ENCODE results near the gene EARS2.
"Not testable (repeated sequence)": the region's sequence is repeated elsewhere in the genome, so short reads cannot be mapped to it uniquely, and the experiment has no call there.

The EARS2 gene

DNA sequence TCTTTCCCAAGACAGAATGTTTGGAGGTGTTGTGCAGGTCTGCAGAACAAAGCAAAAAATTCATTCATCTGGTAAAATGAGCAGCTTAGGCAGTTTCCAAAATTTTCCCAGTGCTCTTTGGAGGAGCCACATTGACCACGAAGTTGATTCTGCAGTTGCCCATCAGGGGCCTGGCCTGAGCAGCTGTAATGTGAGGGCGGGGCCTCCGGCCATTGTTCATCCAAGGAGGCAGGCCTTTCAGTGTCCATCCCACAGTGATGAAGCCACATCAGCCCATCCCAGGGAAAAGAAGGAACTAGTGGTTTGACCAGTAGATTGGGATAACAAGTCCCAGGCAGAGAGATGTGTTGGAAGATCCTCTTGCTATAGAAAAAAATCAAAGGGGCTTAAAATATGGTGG lies 10.5 kb upstream of the EARS2 start:
- no peak for DNase-seq (ENCODE audit: low read depth in 3 of 3)

DNA sequence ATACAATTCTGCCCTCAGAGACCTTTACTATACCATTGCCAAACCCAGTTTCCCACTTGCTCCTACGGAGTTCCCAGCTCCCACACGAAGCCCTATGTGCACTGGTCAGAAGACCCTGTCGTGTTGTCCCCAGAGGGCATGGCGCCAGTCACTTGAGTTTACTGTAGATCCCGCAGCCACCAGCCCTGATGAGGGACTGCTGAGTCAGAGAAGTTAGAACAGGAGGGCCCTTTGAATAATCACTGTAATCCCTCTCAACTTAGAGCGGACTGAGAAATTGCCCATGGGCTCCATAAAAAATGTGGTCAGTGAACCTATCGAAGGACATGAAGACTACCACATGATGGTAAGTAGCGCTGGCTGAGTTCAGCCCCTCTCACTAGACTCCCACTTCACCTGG lies 9.6 kb upstream of the EARS2 start:
- no peak for DNase-seq (ENCODE audit: low read depth in 3 of 3)

DNA sequence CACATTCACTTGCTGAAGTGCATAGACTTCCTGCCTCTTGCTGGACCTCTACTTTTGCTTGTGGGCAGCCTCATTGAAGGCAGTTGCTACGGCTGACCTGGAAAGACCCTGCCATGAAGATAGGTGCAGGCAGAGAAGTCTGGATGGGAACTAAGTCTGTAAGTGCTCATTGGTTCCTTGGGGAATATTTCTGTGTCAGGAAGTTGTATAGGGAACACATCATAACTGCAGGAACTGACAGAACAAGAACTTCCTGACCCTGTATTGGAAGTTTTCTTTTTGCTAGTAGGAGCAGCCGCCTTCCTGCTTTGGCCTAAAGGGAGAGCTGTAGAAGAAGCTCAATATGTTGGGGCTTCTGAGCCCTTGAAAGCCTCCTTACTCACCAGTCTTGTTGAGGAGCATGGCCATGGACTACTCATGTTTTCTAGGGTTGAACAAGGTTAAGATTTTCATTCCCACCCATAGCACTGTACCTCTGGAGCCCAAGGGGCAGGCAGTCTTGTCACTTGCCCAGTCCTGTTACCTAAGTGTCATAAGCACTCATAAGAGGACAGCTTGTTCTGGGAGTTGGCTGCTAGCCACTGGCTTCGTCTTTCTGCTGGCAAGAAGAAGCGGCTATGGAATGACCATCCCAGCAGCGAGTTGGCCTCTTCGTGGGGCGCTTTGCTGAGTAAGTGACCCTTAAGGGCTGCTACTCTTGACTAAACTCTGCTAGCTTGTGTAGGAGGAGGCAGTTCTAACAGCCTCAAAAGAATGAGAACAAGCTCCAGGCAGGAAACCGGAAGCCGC lies 7.6 kb upstream of the EARS2 start:
- DNase-seq (ENCODE audit: low read depth in 3 of 3): no peak

DNA sequence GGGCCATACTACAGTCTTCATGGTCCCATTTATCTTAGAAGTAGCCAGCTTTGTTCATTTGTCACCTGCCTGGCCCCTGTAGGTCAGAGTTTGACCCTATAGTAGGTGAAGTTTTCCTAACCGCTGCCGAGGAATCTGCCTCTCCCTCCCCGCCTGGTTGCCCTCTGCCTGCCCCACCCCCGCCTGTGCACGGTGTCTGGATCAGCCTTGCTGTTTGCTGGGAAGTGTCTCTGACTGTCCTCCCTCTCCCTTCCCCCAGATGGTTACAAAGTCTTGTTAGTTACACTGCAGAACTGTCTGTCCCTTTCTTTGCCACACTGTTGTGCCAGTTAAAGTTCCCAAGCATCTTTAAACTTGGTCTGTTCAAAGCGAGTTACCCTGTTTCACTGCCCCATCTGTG lies 6.0 kb upstream of the EARS2 start:
- DNase-seq (ENCODE audit: low read depth in 3 of 3): no peak

DNA sequence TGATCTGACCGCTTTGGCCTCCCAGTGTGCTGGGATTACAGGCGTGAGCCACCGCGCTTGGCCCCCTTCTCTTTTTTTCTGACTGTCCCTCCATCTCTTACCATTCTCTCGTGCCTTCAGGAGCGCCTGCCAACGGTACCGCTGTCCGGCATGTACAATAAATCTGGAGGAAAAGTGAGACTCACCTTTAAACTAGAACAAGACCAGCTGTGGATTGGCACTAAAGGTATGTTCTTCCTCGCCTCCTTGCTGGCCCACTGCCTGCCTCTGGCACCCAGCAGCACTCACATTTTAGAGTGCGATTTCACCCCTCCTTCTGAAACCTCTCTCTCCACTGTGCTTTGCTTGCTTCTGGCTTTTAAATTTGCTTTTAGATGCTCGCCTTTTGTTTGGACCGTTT lies 5.4 kb upstream of the EARS2 start:
- DNase-seq (ENCODE audit: low read depth in 3 of 3): no peak

DNA sequence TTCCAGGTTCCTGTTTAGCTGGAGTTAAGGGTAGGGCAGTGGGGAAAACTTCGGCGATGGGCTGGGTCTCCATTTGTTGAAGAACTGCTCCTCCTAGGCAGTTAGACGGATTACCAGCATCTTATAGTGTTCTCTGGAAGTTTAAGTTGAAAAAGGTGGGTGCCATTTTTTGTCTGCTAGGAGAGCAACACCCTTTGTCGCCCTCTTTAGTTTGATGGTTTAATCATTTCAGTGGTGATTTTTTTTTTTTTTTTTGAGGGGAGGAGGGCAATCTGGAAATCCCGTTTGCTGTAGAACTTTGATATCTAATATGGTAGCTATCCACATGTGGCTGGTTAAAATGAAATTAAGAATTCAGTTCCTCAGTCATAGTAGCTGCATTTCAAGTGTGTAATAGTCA lies 4.4 kb upstream of the EARS2 start:
- no peak for DNase-seq (ENCODE audit: low read depth in 3 of 3)

DNA sequence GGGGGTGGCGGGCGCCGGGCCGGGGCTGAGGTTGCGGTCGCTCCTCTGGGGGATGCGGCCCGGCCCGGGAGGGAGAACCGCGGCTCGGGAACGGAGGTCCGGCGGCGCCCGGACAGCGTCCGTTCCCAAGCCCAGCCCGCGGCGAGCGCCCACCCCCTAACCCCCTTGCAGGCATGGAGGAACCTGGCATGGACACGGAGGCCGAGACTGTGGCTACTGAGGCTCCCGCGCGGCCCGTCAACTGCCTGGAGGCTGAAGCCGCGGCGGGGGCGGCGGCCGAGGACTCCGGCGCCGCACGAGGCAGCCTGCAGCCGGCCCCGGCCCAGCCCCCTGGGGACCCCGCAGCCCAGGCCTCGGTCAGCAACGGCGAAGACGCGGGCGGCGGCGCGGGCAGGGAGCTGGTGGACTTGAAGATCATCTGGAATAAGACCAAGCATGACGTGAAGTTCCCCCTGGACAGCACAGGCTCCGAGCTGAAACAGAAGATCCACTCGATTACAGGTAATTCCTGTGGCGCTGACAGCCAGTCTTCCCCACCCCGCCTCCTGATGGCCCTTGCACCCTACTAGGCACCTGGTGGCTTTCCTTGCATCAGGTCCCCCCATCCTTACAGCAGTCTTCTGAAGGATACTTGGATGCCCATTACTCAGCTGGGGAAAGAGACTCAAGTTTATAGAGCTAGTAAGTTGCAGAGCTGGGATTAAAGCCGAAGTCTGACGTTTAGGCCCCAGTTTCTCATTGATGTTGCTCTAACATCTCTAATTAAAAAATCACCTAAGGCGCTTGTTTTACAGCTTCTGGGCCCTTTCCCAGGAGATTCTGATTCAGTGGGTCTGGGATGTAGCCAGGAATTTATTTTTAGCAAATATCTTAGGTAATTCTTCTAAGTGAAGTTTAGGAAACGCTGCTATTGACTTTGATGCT lies 891 bp upstream of the EARS2 start:
- peak in 1 of 3 donors; percentile 4 for DNase-seq (ENCODE audit: low read depth in 3 of 3)

DNA sequence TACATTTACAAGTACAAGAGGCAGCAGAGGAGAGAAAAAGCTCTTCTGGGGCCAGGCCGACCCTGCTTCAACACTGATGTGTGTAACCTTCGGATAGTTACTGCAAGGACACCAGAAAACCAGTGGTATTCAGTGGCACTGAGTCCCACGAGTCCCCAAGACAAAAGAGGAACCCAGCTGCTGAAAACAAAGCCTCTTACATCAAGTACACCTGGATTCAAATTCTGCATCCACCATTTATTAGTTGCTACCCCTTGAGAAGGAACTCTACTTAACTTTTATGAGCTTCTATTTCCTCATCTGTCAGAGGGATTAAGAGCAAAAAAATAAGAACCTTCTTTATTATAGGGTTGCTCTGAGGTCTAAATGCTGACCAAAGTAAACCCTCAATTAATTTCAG lies 2.6 kb downstream of the EARS2 start:
- no peak for DNase-seq (ENCODE audit: low read depth in 3 of 3)

DNA sequence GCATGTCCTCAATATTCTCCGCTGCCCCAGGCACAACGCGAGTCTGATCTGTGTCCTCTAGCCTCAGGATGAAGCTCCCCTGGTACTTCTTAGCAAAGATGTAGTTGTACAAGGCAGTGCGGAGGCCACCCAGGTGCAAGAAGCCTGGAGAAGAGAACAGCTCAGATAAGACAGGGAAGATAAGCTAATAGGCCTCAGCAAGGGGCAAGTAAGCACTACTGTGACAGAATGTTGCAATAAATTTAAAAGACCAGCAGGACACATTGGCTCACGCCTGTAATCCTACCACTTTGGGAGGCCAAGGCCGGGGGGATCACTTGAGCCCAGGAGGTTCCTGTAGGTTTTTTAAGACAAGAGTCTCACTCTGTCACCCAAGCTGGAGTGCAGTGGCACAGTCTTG lies 5.0 kb downstream of the EARS2 start:
- no peak for DNase-seq (ENCODE audit: low read depth in 3 of 3)

DNA sequence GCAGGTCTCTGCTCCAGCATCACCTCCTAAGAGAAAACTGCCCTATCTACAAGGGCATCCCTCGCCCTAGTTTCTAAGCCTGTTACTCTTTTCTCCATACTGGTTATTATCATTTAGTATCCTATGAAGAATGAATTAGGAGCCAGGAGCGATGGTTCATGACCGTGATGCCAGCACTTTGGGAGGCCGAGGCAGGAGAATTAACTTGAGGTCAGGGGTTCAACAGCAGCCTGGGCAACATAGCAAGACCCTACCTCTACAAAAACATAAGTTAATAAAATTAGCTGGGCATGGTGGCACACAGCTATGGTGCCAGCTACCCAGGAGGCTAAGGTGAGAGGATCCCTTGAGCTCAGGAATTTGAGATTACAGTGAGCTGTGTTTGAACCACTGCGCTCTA lies 7.2 kb downstream of the EARS2 start:
- DNase-seq (ENCODE audit: low read depth in 3 of 3): no peak

DNA sequence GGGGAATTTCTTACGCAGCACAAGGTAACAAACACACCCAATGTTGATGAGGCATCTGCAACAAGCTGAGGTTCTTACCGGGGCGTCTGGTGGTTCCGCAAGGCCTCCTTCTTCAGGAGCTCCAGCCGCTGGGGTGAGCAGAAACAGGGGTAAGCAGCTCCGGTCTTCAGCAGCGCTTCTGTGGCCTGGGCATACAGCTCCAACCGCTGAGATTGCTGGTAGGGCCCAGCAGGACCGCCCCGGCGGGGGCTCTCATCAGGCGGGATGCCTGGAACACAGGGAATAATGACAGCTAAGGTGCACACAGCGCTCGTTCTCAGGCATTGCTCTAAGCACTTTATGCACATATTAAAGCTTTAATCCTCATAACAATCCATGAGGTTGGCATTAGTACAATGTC lies 12.7 kb downstream of the EARS2 start:
- DNase-seq (ENCODE audit: low read depth in 3 of 3): no peak

DNA sequence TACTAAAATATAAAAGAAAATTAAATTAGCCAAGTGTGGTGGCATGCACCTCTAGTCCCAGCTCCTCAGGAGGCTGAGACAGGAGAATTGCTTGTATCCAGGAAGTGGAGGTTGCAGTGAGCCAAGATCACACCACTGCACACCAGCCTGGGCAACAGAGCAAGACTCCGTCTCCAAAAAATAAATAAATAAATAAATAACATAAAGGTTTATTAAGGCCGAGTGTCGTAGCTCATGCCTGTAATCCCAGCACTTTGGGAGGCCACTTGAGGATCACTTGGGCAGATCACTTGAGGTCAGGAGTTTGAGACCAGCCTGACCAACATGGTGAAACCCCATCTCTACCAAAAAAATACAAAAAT lies 16.4 kb downstream of the EARS2 start:
- DNase-seq (ENCODE audit: low read depth in 3 of 3): not testable (repeated sequence)

DNA sequence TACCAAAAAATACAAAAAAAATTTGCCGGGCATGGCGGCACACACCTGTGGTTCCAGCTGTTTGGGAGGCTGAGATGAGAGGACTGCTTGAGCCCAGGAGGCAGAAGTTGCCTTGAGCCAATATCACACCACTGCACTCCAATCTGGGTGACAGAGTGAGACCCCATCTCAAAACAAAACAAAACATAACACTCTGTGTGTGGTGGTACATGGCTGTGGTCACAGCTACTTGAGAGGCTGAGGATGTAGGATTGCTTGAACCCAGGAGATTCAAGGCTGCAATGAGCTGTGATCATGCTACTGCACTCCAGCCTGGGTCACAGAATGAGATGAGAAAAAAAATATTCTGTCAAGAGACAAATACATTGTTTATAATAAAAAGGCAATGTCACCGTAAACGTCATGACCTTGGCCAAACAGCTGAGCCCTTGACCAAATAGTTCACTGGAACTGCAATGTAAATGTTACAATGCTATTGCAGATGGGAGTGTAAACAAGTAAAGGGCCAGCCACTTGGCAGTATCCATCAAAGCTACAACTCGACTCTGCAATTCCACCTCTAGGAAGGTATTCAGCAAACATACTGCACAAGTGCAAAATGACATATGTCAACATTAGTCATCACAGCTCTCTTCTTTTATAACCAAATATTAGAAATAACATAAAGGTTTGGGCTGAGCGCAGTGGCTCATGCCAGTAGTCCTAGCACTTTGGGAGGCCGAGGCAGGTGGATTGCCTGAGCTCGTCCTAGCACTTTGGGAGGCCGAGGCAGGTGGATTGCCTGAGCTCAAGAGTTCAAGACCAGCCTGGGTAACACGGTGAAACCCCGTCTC lies 16.9 kb downstream of the EARS2 start:
- no peak for DNase-seq (ENCODE audit: low read depth in 3 of 3)

DNA sequence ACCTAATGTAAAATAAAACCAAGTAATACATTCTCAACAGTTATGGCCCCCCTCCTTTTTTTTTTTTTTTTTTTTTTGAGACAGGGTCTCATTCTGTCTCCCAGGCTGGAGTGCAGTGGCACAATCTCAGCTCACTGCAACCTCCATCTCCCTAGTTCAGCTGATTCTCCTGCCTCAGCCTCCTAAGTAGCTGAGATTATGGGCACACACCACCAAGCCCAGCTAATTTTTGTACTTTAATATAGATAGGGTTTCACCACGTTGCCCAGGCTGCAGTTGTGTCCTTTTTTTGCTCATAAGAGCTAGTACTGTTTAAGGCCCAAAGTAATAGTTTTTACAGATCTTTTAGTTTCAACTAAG lies 18.3 kb downstream of the EARS2 start:
- no peak for DNase-seq (ENCODE audit: low read depth in 3 of 3)

DNA sequence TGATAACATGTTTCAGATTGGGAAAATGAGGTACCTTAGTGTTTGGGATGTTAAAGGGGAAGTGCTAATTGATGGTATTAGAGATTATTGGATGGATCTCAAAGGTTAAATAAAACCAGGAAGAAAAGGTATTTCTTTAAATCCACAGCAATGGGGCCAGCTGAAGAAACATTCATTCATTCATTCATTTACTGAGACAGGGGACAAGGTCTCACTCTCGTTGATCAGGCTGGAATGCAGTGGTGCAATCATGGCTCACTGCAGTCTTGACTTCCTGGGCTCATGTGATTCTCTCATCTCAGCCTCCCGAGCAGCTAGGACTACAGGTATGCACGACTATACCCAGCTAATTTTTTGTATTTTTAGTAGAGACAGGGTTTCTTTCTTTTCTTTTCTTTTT lies 19.8 kb downstream of the EARS2 start:
- DNase-seq (ENCODE audit: low read depth in 3 of 3): no peak

DNA sequence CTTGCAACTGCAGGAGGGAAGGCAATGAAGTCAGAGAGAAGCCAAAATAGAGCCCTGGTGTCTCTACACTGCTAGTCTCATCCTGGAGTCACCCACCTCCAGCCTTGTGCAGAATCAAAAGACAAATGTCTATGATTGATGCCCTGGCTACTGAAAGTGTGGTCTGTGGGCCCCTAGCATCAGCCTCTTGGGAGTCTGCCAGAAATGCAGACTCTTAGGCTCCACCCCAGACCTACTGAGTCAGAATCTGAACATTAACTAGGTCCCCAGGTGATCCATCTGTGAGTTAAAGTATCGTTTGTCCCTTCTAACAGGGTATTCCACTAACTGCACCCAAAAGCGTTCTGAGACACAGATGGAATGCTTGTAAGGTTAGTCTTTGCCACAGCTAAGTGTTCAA lies 21.2 kb downstream of the EARS2 start:
- DNase-seq (ENCODE audit: low read depth in 3 of 3): no peak

DNA sequence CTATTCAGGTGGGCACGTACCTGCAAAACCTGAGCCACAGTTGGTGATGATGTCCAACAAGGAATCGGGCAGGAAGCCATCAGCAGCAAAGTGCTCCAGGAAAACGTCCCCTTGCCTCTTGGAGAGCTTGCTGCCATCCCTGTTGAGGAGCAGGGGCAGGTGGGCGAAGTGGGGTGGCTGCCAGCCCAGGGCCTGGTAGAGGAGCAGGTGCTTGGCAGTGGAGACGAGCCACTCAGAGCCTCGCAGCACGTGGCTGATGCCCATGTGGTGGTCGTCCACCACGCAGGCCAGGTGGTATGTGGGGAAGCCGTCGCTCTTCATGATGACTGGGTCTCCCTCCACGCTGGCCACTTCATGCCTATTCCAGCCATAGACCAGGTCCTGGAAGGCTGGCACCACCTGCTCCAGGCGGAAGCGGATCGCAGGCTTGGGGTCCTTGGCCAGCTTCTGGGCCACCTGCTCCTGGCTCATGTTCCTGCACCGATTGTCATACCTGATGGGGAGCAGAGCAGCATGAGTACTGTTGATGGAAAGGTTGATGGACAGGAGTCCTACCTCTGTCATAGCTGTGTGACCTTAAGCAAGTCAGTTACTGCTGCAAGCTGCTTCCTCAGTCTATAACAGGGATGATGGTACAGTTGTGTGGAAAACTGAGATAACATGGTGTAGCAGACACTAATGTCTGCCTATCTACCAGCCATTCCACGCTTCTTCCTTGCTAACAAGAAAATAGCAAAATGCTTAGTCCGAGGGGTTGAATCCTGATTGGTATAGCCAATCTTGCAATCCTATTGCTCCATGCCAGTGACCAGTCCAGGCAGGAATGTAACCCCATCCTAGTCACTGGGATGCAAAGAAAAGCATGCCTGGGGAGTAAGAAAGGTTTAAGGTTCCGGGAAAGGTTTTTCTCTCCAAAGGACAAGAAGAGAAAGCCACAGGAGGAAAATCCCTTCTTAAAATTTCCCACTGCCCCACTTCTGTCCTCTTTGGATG lies 22.0 kb downstream of the EARS2 start:
- DNase-seq (ENCODE audit: low read depth in 3 of 3): no peak

DNA sequence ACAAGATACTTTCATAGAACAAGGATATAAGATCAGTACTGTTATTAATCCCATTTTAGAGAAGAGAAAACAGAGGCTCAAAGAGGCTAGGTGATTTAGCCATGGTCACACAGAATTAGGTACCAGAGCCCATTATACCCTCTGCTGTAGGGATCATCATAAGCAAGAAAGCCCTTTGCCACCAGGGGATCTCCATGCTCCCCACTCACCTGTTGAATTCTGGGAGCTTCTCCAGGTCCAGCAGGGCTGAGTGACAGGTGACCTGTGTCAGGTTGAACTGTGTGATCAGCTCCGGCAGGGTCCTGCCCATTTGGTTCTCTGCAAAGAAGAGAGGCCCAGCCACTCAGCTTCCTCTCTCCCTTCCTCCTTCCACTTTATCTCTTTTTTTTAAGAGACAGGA lies 24.7 kb downstream of the EARS2 start:
- DNase-seq (ENCODE audit: low read depth in 3 of 3): no peak

DNA sequence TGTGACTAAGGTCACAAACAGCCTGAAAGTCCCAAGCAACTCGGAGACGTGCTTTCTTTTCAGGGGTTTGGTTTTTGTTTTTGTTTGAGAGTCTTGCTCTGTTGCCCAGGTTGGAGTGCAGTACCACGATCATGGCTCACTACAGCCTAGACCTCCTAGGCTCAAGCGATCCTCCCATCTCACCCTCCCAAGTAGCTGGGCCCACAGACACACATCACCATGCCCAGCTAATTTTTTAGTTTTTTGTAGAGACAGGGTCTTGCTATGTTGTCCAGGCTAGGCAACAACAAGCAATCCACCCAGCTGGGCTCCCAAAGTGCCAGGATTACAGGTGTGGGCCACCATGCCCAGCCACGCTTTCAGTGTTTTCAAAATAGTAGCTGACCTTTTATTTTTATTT lies 27.1 kb downstream of the EARS2 start:
- no peak for DNase-seq (ENCODE audit: low read depth in 3 of 3)

DNA sequence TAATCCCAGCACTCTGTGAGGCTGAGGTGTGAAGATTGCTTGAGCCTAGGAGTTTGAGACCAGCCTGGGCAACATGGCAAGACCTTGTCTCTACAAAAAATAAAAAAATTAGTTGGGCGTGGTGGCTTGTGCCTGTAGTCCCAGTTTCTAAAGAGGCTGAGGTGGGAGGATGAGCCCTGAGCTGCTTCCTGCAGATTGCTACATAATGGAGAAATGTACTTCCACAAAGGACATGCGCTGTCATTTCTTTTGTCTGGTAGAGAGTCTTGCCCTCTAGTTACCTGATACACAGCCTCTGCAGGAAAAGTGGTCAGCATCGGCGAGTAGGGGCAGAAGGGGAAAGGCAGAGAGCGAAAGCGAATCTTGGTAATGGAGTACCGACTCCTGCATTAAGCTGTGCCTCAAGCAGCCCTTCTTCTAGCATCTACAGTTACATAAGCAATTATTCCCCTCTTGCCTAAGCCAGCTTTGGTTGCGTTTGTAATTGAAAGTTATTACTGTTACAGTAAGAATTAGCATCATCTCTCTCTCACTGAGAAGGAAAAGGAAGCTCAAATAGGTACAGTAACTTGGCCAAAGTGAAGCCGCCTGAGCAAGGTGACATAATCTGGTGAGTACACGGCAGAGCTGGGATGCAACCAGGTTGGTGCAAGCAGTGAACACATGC lies 28.4 kb downstream of the EARS2 start:
- DNase-seq (ENCODE audit: low read depth in 3 of 3): no peak

Measured in stimulated activated CD4-positive, alpha-beta T cell treated with anti-CD3 and anti-CD28 coated beads, TNF-alpha, amount 100 ng/mL, for 48 hours (primary cell).